ENCODE data around the gene ABCC4. TPM values are rescaled to one million over a fixed set of nuclear protein-coding genes. Genes with fewer than 3 reads are reported as not detected.

ABCC4 gene
- total and polyA plus RNA-seq, 9 of the 15 experiments (the other 6 are each of a cell fraction or from before 2014, with no cell fraction given), result 9.4 to 46.1 (median 25.4) TPM

GRCh38 chr13:95229855-95230254, 71.4 kb downstream of the ABCC4 start:
- peak; percentile 79 for FAIRE-seq
- Histone ChIP-seq H3K27ac (ENCODE audit: extremely low read depth, low read depth, low read length) (peak overlapping the region; percentile 46; the same call in 2 of the 3 replicates), H3K4me1 (replicated peaks in 1 of 2; ENCODE audit: control insufficient read depth in 2 of 2, insufficient read depth in 2 of 2, low read length in 2 of 2) (peaks cover 4 to 32% of the 10 kb centered on the region in 2 experiments; a peak in 4 of 5 replicates), H3K9me3 (replicated peaks; ENCODE audit: control insufficient read depth, insufficient read depth, low read depth, low read length) (no peaks in the 10 kb centered on the region), H3K4me2 (ENCODE audit: insufficient read depth, low read length) (peak overlapping the region; percentile 21), H3K4me3 (no peak overlapping the region), H4K20me1 (replicated peaks; ENCODE audit: control insufficient read depth, insufficient read depth, low read length) (no peaks in the 10 kb centered on the region), H2AFZ (ENCODE audit: low read depth, low read length) (no peak overlapping the region), H3K79me2 (ENCODE audit: control insufficient read depth, insufficient read depth, low read length) (peaks cover 35% of the 10 kb centered on the region), H3K36me3 (ENCODE audit: control insufficient read depth, insufficient read depth, low read length) (peaks cover 22% of the 10 kb centered on the region; the same call in 2 of the 3 replicates), H3K9ac (ENCODE audit: insufficient read depth in 1 of 2, low read depth in 2 of 2, low read length in 2 of 2) (peak overlapping the region in 1 of 2 experiments; percentile 20; a peak in 1 of 4 replicates), H3K27me3 (ENCODE audit: control insufficient read depth in 2 of 2, insufficient read depth in 2 of 2, low read length in 2 of 2) (no peaks in the 10 kb centered on the region), H3K9me1 (ENCODE audit: control insufficient read depth, insufficient read depth, low read length) (no peaks in the 10 kb centered on the region)
- peak; percentile 57 for ATAC-seq
- no TSS peak for BruUV-seq (replicated peaks)
- ChIA-PET CTCF (ENCODE audit: low intra/inter-chr PET ratio) (no interaction called here), POLR2A (interaction anchor here (0.8 to 0.9 kb wide), 2 partner anchors 16 to 98 kb away, joined by 3 to 4 read pairs; no protein-coding TSS in a partner anchor)
- peak in 1 of 4 experiments; percentile 47 for DNase-seq (ENCODE audit: extremely low read depth in 1 of 4, low spot score in 3 of 4)
- in situ Hi-C loops (cut with MboI), result no loop called here
- WGBS (ENCODE audit: insufficient coverage, low coverage, missing lambda C conversion rate), result 22% methylated on average over 3 of the region's 3 CpGs
- intact Hi-C loops (cut with micrococcal nuclease), result loop anchor here (5.0 kb wide), 1 partner anchor 42 kb away; no protein-coding TSS in a partner anchor
- TF ChIP-seq ZNF395 (CRISPR knock-in tag; IDR thresholded peaks at IDR 0.05), result no peak
- TF ChIP-seq TCF3 (CRISPR knock-in tag; IDR thresholded peaks at IDR 0.05), result 0 out of 2 replicates have a peak, but pooled peaks have one; percentile 13
- TF ChIP-seq ZNF592 (IDR thresholded peaks at IDR 0.05), result peak; percentile 57
- no peak for TF ChIP-seq JUND (IDR thresholded peaks at IDR 0.05; ENCODE audit: borderline replicate concordance, low read depth, low read length)
- TF ChIP-seq JUND (tag; IDR thresholded peaks at IDR 0.05; ENCODE audit: borderline replicate concordance, low read depth, low read length), result peak; percentile 15; the same call in 1 of the 3 replicates

All from K562 (cell line).